Lower leg skin (tissue), 3 donors: ENCODE measurements around the gene SLC6A7.

Experiments
- CTCF ChIP-seq, 3 donors: fragments of 450-650 bp; IDR thresholded peaks; one replicate each; pipeline ENCODE4 v1.5.1; 2016; ENCODE audit warnings: antibody characterized with exemption in 3 of 3, mild to moderate bottlenecking in 3 of 3, moderate library complexity in 2 of 3
- POLR2A ChIP-seq, 2 donors: fragments of 450-650 bp; IDR thresholded peaks; one replicate each; pipeline ENCODE4 v1.6.1; 2016 to 2017; ENCODE audit warnings: antibody characterized with exemption in 2 of 2, mild to moderate bottlenecking in 1 of 2, moderate library complexity in 1 of 2

GRCh38 chr5:150192462-150192861, 2.6 kb downstream of the SLC6A7 start:
- TF ChIP-seq POLR2A (IDR thresholded peaks at IDR 0.05) (no peak), CTCF (IDR thresholded peaks at IDR 0.05) (no peak)
